Fibroblast of villous mesenchyme (primary cell): Measurements from ENCODE around the gene CBLN4. TPM values are rescaled to one million over a fixed set of nuclear protein-coding genes. Genes with fewer than 3 reads are reported as not detected.
A peak's percentile ranks its signal among the peaks of the same experiment; 100 is the strongest.

Experiments used
- DNase-seq: peaks from one replicate; pipeline ENCODE4 v3.0.0-alpha.2; 2010; ENCODE audit warnings: low read depth
- H3K4me3 ChIP-seq: 2 replicates; pipeline ENCODE4 v1.5.1; 2011; ENCODE audit warnings: low read depth, mild to moderate bottlenecking, low read length
- total RNA-seq: library from RNA; depleted of rRNA; stranded (reverse); fragments of >200 nt; gene quantifications from 2 replicates; pipeline ENCODE4 v1.2.3, GENCODE V29; 2012
- TF ChIP-seq, protein P1 (sequence below): IDR thresholded peaks from 2 replicates; pipeline ENCODE4 v1.5.1; 2012; ENCODE audit warnings: low read depth, mild to moderate bottlenecking, low read length; ENCODE audit not compliant: insufficient read depth

Gene CBLN4
- not detected in 2 replicates for total RNA-seq

DNA sequence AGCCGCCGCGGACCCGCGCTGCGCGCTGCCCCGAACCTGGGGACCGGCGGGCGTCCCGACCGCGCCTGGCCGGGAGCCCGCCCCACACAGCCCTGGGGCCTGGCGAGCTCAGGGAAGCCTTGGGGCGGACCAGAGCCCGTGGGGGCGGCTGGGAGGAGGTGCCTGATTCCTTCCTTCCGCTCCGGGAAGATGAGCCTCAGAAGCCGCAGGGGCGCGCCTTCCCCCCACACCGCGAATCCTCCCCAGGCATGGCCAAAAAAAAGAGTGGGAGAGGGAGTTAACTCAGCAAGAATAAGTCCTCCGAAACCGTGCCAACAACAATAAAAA is at the start of gene CBLN4:
CBLN4 (minus strand) TSS at position 131 of the 327 bp plus-strand sequence. CDS start 1,348 bp downstream, outside the sequence.
- H3K4me3 ChIP-seq: no peak within 1 kb of the TSS
- TF ChIP-seq, protein P1, sequence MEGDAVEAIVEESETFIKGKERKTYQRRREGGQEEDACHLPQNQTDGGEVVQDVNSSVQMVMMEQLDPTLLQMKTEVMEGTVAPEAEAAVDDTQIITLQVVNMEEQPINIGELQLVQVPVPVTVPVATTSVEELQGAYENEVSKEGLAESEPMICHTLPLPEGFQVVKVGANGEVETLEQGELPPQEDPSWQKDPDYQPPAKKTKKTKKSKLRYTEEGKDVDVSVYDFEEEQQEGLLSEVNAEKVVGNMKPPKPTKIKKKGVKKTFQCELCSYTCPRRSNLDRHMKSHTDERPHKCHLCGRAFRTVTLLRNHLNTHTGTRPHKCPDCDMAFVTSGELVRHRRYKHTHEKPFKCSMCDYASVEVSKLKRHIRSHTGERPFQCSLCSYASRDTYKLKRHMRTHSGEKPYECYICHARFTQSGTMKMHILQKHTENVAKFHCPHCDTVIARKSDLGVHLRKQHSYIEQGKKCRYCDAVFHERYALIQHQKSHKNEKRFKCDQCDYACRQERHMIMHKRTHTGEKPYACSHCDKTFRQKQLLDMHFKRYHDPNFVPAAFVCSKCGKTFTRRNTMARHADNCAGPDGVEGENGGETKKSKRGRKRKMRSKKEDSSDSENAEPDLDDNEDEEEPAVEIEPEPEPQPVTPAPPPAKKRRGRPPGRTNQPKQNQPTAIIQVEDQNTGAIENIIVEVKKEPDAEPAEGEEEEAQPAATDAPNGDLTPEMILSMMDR: no peak
- DNase-seq: no peak

DNA sequence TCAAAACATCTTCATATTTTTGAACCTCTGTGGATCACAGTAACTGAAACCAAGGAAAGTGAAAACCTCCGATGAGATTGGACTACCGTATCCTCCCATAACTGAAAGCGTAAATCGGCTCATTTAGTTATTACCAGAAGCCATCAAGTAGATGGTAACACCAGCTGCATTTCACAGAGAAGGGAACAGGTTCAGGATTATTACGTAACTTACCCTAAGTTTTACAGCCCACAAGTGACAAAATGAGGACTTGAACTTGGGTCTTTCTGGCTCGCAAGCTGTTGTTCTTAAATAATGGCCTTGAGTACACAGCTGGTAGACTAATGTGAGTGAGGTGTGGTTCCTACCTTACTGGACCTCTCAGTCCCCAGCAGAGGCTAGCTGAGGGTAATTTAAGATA is 37.9 kb upstream of the CBLN4 start:
- no peak overlapping the region for H3K4me3 ChIP-seq
- no peak for DNase-seq
- TF ChIP-seq, protein P1: no peak

DNA sequence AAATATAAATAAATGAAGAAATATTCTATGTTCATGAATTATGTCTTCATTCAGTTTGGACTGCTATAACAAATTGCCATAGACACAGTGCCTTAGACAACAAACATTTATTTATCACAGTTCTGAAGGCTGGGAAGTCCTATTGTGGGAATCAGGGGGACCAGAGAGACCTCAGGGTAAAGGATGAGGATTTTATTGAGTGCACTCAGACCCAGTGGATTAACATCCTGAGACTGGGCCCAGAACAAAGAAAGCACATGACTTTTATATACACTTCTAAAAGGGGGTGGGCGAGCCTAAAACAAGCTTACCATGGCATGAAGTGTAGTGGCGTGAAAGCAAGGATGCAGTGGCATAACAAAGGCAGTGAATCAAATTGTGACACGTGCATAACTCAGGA is 26.9 kb upstream of the CBLN4 start:
- H3K4me3 ChIP-seq: no peak overlapping the region
- TF ChIP-seq, protein P1: no peak
- peak; percentile 2 for DNase-seq

DNA sequence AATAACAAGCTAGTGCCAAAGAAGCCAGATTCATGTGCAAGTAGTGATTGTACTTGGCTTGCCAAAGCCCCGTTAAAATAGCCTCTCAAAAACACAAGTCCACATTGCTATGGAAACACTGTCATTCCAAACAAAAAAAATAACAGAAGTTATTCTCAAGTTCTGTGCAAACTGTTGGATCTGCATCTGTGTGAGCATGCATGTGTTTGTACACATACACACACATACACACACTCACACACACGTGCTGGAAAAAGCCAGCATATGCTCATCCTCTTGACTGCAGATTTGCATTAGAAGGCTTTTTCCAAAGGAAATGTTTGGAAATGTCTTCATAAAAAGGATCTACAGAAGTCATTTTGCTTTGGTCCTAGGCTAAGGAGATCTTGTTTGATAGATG is 13.4 kb upstream of the CBLN4 start:
- H3K4me3 ChIP-seq: no peak overlapping the region
- no peak for DNase-seq
- TF ChIP-seq, protein P1: no peak

DNA sequence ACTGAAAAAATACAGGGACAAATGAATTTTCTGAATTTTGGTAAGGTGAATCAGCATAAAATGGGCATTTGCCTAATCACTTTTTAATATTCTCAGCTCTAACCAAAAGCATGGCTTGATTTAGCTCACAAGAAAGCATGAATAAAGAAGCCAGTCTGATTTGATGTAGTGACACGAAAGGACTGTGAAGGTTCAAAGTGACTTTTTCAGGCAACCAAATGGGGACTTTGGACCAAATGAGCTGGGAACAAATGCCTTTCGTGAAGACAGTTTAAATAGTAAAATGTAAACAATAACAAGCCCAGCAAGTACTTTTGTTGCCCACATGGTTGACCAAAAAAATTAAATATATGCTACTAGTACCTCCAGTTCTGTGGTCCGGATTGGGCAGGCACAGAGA is 12.9 kb upstream of the CBLN4 start:
- DNase-seq: no peak
- TF ChIP-seq, protein P1: no peak
- H3K4me3 ChIP-seq: no peak overlapping the region

DNA sequence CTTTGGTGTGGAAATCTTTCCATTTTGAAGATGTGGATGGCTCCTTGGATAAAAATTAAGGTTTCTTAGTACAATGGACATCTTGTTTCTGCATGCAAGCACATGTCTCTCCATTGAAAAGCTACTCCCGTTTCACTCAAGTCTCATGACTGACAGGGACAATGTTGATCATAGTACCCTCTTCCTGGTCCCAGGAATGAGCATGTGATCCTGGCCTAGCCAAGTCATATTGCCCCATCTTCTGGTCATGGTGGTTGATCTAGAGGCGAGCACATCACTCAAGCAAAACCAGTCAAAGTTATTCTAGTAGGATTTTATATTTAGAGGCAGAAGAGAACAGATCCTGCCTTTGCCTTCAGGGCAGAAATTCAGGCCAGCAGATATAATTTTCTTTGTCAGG is 12.2 kb upstream of the CBLN4 start:
- H3K4me3 ChIP-seq: no peak overlapping the region
- DNase-seq: no peak
- TF ChIP-seq, protein P1: no peak

DNA sequence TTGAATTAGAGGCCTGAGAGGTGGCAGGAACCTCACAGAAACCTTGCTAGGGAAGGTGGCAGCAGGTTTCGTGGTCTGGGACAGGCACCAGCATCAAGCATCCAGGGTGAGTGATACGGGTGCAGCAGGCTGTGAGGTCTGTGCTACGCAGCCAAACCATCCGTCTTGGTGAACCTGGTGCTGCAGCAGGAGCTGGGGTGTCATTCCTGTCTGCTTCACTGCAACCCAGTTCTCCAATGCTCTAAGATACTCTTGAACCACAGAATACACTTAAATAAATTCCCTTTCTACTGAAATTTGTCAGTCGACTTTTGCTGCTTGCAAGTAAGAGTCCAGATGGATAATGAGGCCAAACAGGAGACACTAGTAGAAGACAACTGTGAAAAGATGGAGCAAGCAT is 9.7 kb upstream of the CBLN4 start:
- H3K4me3 ChIP-seq: no peak overlapping the region
- DNase-seq: no peak
- TF ChIP-seq, protein P1: no peak
